Panc1 (cell line): ENCODE measurements around the gene GPR158.

Source experiments
- CTCF ChIP-seq: fragments of 450-650 bp; IDR thresholded peaks from 2 replicates; pipeline ENCODE4 v1.5.1; 2017; ENCODE audit warnings: mild to moderate bottlenecking
- POLR2AphosphoS5 ChIP-seq: IDR thresholded peaks from 2 replicates; pipeline ENCODE4 v1.6.1; 2012; ENCODE audit warnings: mild to moderate bottlenecking, low read depth, low read length, moderate library complexity
- REST ChIP-seq, 2 experiments: IDR thresholded peaks; 2 replicates each; pipeline ENCODE4 v1.6.1; 2011 to 2012; ENCODE audit warnings: low read depth in 2 of 2, control low read depth in 1 of 2, low read length in 1 of 2, mild to moderate bottlenecking in 1 of 2, moderate library complexity in 1 of 2; ENCODE audit not compliant: insufficient read depth in 1 of 2
- SIN3A ChIP-seq: IDR thresholded peaks from 2 replicates; pipeline ENCODE4 v1.6.1; 2012; ENCODE audit warnings: low read depth, mild to moderate bottlenecking, low read length, moderate library complexity, borderline replicate concordance; ENCODE audit not compliant: insufficient read depth

- TF ChIP-seq CTCF: no peak
- TF ChIP-seq REST (IDR thresholded peaks at IDR 0.05; ENCODE audit: insufficient read depth in 1 of 2, low read depth in 2 of 2, low read length in 1 of 2): no peak
- no peak for TF ChIP-seq POLR2AphosphoS5
- no peak for TF ChIP-seq SIN3A
Measured at GRCh38 chr10:25263931-25264330, 89.1 kb downstream of the GPR158 start.
